H1 (cell line): ENCODE data around the gene MBP. TPM values are rescaled to one million over a fixed set of nuclear protein-coding genes. Genes with fewer than 3 reads are reported as not detected.

ENCODE experiments used
- CTCF ChIA-PET: fragments of 300-600 bp; sonication (Branson Sonifier 250); formaldehyde crosslinking; loops from one replicate; lab custom pipeline; 2021; ENCODE audit not compliant: partially characterized antibody; lab: Charles Lee
- POLR2A ChIA-PET: fragments of 300-600 bp; sonication (Branson Sonifier 250); formaldehyde crosslinking; loops from one replicate; lab custom pipeline; 2021; ENCODE audit warnings: inconsistent platforms; ENCODE audit not compliant: partially characterized antibody; lab: Charles Lee
- DNase-seq, 2 experiments: peaks; one replicate each; pipeline versions ENCODE4 v3.0.0 to v3.0.0-alpha.2; 2010 to 2022; ENCODE audit warnings: low spot score in 2 of 2, low read depth in 1 of 2, mixed read lengths in 1 of 2
- FAIRE-seq: peaks from 2 replicates; lab custom pipeline; 2011; peaks lifted over from hg19 to GRCh38; lab: Jason Lieb, UNC
- H2AFZ ChIP-seq: 2 replicates; pipeline ENCODE4 v1.8.1; 2012; ENCODE audit warnings: low read length, inconsistent platforms
- H2AK5ac ChIP-seq: 2 replicates; pipeline ENCODE4 v1.6.1; 2013; ENCODE audit warnings: low read depth, low read length
- H2BK120ac ChIP-seq: replicated peaks from 2 replicates; pipeline ENCODE3; 2013; ENCODE audit warnings: low read depth, low read length, inconsistent platforms
- H2BK12ac ChIP-seq: 2 replicates; pipeline ENCODE4 v1.6.1; 2013; ENCODE audit warnings: low read depth, low read length
- H2BK15ac ChIP-seq: 2 replicates; pipeline ENCODE4 v1.6.1; 2013; ENCODE audit warnings: low read length
- H2BK20ac ChIP-seq: 2 replicates; pipeline ENCODE4 v1.6.1; 2013; ENCODE audit warnings: low read length
- H2BK5ac ChIP-seq: 2 replicates; pipeline ENCODE4 v1.6.1; 2013; ENCODE audit warnings: low read depth, low read length
- H3K14ac ChIP-seq: 2 replicates; pipeline ENCODE4 v1.6.1; 2013; ENCODE audit warnings: inconsistent platforms; ENCODE audit not compliant: insufficient read length
- H3K18ac ChIP-seq: 2 replicates; pipeline ENCODE4 v1.6.1; 2013; ENCODE audit warnings: low read length; ENCODE audit errors: extremely low read depth
- H3K23ac ChIP-seq: 2 replicates; pipeline ENCODE4 v1.6.1; 2013; ENCODE audit warnings: inconsistent platforms; ENCODE audit not compliant: insufficient read length
- H3K23me2 ChIP-seq: 2 replicates; pipeline ENCODE4 v1.6.1; 2013; ENCODE audit warnings: low read depth, low read length
- H3K27ac ChIP-seq: 2 replicates; pipeline ENCODE4 v1.6.1; 2011; ENCODE audit warnings: low read depth, low read length, inconsistent platforms
- H3K27me3 ChIP-seq, 4 experiments: replicated peaks in 1 of 4; 1 replicate in 1 of 4; 2 replicates in 3 of 4; pipeline versions ENCODE4 v1.6.1 to v1.8.1; 2011 to 2013; ENCODE audit warnings: low read length in 3 of 4, mild to moderate bottlenecking in 3 of 4, inconsistent platforms in 2 of 4, mixed read lengths in 2 of 4, moderate library complexity in 1 of 4; ENCODE audit not compliant: control insufficient read depth in 3 of 4, insufficient read depth in 3 of 4; ENCODE audit errors: extremely low read depth in 1 of 4
- H3K36me3 ChIP-seq, 4 experiments: 2 replicates each; pipeline versions ENCODE4 v1.6.1 to v1.8.1; 2011 to 2013; ENCODE audit warnings: mild to moderate bottlenecking in 4 of 4, low read length in 3 of 4, moderate library complexity in 2 of 4, control low read depth in 1 of 4, inconsistent platforms in 1 of 4; ENCODE audit not compliant: insufficient read depth in 4 of 4, control insufficient read depth in 2 of 4
- H3K4ac ChIP-seq: replicated peaks from 2 replicates; pipeline ENCODE3; 2013; ENCODE audit warnings: low read length, low read depth, mixed read lengths, inconsistent platforms; ENCODE audit not compliant: insufficient read length
- H3K4me1 ChIP-seq, 4 experiments: replicated peaks in 1 of 4; 1 replicate in 1 of 4; 2 replicates in 3 of 4; pipeline versions ENCODE4 v1.6.1 to v1.8.1; 2011 to 2013; ENCODE audit warnings: low read length in 3 of 4, inconsistent platforms in 2 of 4, mixed read lengths in 1 of 4; ENCODE audit not compliant: insufficient read depth in 4 of 4, control insufficient read depth in 3 of 4
- H3K4me2 ChIP-seq, 2 experiments: 2 replicates each; pipeline versions ENCODE4 v1.6.1 to v1.8.1; 2011 to 2013; ENCODE audit warnings: low read depth in 2 of 2, low read length in 2 of 2, control low read depth in 1 of 2, inconsistent platforms in 1 of 2, mild to moderate bottlenecking in 1 of 2; ENCODE audit not compliant: insufficient read depth in 1 of 2
- H3K4me3 ChIP-seq, 4 experiments: fragments of 200-600, 300-600 bp in 1 of 4; sonication (generic), shearing (Covaris generic), sonication (Bioruptor Twin) in 1 of 4; 2 replicates each; pipeline versions ENCODE4 v1.5.1 to v1.8.1; 2011 to 2016; ENCODE audit warnings: low read length in 4 of 4, low read depth in 3 of 4, control low read depth in 2 of 4, inconsistent platforms in 2 of 4, mild to moderate bottlenecking in 2 of 4, mixed read lengths in 1 of 4, moderate library complexity in 1 of 4; ENCODE audit not compliant: insufficient read depth in 2 of 4; ENCODE audit errors: extremely low read depth in 1 of 4
- H3K56ac ChIP-seq: replicated peaks from 2 replicates; pipeline ENCODE3; 2013; ENCODE audit warnings: low read depth, mild to moderate bottlenecking, mixed read lengths, low read length, inconsistent platforms; ENCODE audit not compliant: insufficient read length
- H3K79me1 ChIP-seq: 2 replicates; pipeline ENCODE4 v1.6.1; 2013; ENCODE audit warnings: low read depth, low read length, control low read depth
- H3K79me2 ChIP-seq, 2 experiments: 2 replicates each; pipeline versions ENCODE4 v1.6.1 to v1.8.1; 2012 to 2013; ENCODE audit warnings: low read length in 2 of 2, mild to moderate bottlenecking in 2 of 2, inconsistent platforms in 1 of 2; ENCODE audit not compliant: insufficient read depth in 2 of 2, control insufficient read depth in 1 of 2
- H3K9ac ChIP-seq, 4 experiments: replicated peaks in 1 of 4; 1 replicate in 1 of 4; 2 replicates in 3 of 4; pipeline versions ENCODE4 v1.6.1 to v1.8.1; 2011 to 2013; ENCODE audit warnings: low read depth in 3 of 4, low read length in 3 of 4, control low read depth in 2 of 4, mild to moderate bottlenecking in 2 of 4, moderate library complexity in 2 of 4, inconsistent platforms in 1 of 4; ENCODE audit errors: extremely low read depth in 1 of 4
- H3K9me3 ChIP-seq, 2 experiments: 2 replicates each; pipeline versions ENCODE4 v1.6.1 to v1.8.1; 2012 to 2013; ENCODE audit warnings: mild to moderate bottlenecking in 2 of 2, moderate library complexity in 2 of 2, control low read depth in 1 of 2, inconsistent platforms in 1 of 2, low read depth in 1 of 2, low read length in 1 of 2, mixed read lengths in 1 of 2; ENCODE audit not compliant: insufficient read depth in 2 of 2
- H4K20me1 ChIP-seq, 2 experiments: replicated peaks in 1 of 2; 2 replicates each; pipeline versions ENCODE3 to v1.8.1; 2011 to 2013; ENCODE audit warnings: inconsistent platforms in 2 of 2, low read length in 2 of 2, mild to moderate bottlenecking in 1 of 2; ENCODE audit not compliant: insufficient read depth in 2 of 2, control insufficient read depth in 1 of 2
- H4K5ac ChIP-seq: 2 replicates; pipeline ENCODE4 v1.6.1; 2013; ENCODE audit warnings: low read length, low read depth, mixed read lengths, inconsistent platforms; ENCODE audit not compliant: insufficient read length
- H4K8ac ChIP-seq: 2 replicates; pipeline ENCODE4 v1.8.0; 2013; ENCODE audit warnings: mild to moderate bottlenecking, moderate library complexity, low read length, inconsistent platforms; ENCODE audit not compliant: insufficient read depth; ENCODE audit errors: extremely low read depth
- H4K91ac ChIP-seq: replicated peaks from 2 replicates; pipeline ENCODE3; 2013; ENCODE audit warnings: low read length, mixed read lengths, inconsistent platforms; ENCODE audit not compliant: insufficient read length
- CEBPB ChIP-seq: IDR thresholded peaks from 2 replicates; pipeline ENCODE4 v1.6.1; 2012; ENCODE audit warnings: low read depth, low read length
- CTCF ChIP-seq, 3 experiments: IDR thresholded peaks; 1 replicate in 2 of 3; 2 replicates in 1 of 3; pipeline versions ENCODE4 v1.5.1 to v1.6.1; 2011; ENCODE audit warnings: low read length in 3 of 3, mild to moderate bottlenecking in 3 of 3, inconsistent platforms in 2 of 3, low read depth in 1 of 3, moderate library complexity in 1 of 3; ENCODE audit not compliant: insufficient read depth in 1 of 3; ENCODE audit errors: control extremely low read depth in 1 of 3
- EZH2 ChIP-seq: fragments of 200-600 bp; sonication (generic); IDR thresholded peaks from 2 replicates; pipeline ENCODE4 v1.7.1; 2012; ENCODE audit warnings: low read depth, mild to moderate bottlenecking, moderate library complexity, low read length, inconsistent platforms; ENCODE audit not compliant: severe bottlenecking
- FOSL1 ChIP-seq: IDR thresholded peaks from 2 replicates; pipeline ENCODE4 v1.6.1; 2011; ENCODE audit warnings: mild to moderate bottlenecking, low read depth, low read length, moderate library complexity; ENCODE audit not compliant: insufficient read depth
- TBP ChIP-seq: IDR thresholded peaks from 2 replicates; pipeline ENCODE4 v1.6.1; 2011; ENCODE audit warnings: low read depth, low read length, improper control_type of control experiment
- WGBS, 2 experiments: shearing (Covaris generic) in 1 of 2; methylation state at CpG; one replicate each; pipeline versions ENCODE4 v1.1.6 to v1.1.7; 2013 to 2015; ENCODE audit warnings: low lambda C conversion rate in 2 of 2, mixed read lengths in 2 of 2, inconsistent platforms in 1 of 2, low coverage in 1 of 2, missing lambda C conversion rate in 1 of 2; ENCODE audit not compliant: insufficient replicate concordance in 2 of 2, insufficient coverage in 1 of 2, insufficient read length in 1 of 2; ENCODE audit errors: extremely low coverage in 1 of 2, missing lambda C conversion rate in 1 of 2; 5-methylcytosine and 5-hydroxymethylcytosine counted together
- polyA plus RNA-seq, 7 experiments: library from polyadenylated mRNA; depleted of rRNA in 3 of 7; stranded (reverse) in 5 of 7; unstranded in 2 of 7; fragments of >200 nt in 5 of 7; fragments of 200-250 nt in 2 of 7; gene quantifications; 1 replicate in 5 of 7; 2 replicates in 1 of 7; 4 replicates in 1 of 7; pipeline versions ENCODE4 v1.2.1 to v1.2.3, GENCODE V29; 2011 to 2013; ENCODE audit warnings: missing spikeins in 2 of 7, mixed read lengths in 2 of 7
- total RNA-seq: library from RNA; stranded (reverse); fragmentation: NEBNext Ultra II Directional; extraction: Animal tissue kit (Norgen Biotek cat#: 25700); gene quantifications from 2 replicates; pipeline ENCODE4 v1.2.1, GENCODE V29; 2021

Gene MBP
- total and polyA plus RNA-seq, 2 of the 8 experiments (the other 6 are each of a cell fraction or from before 2014, with no cell fraction given): 7.7 to 19.2 TPM

DNA sequence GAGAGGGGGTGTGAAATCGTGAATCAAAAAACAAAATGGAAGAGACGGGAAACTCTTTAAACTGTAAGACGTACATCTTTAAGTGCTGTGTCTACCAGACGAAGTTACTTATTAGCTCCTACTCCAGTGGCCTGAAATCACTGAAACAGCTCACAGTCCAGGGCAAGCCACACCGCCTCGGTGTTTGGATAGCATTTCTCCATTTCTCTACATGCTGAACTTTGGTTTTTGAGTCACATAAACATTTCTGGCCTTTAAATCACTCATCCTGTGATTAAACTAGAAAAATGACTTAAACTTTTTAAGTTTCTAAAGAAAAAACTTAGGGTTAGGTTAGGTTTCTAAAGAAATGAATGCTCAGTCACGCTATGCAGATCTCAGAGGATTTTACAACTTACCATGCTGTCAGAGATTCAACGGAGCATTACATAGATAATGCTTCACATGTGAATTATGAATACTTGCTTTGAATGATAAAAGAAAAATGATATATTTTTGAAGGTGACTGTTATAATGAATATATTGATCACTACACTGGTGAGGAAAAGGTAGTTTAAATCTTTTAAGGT is 138.4 kb downstream of the MBP start:
- no peak for FAIRE-seq
- POLR2A ChIA-PET: no interaction called here

More for the DNA sequence above, 138.4 kb downstream of the MBP start:
- WGBS, 2 experiments: 88% methylated on average over 8 of the region's 8 CpGs; no CpG with 5 or more reads in 1 of the 2 experiments
- H2AK5ac ChIP-seq: no peak overlapping the region
- no peaks in the 10 kb centered on the region for H3K27me3 ChIP-seq
- H3K23ac ChIP-seq: no peak overlapping the region
- no peaks in the 10 kb centered on the region for H3K9me3 ChIP-seq
- H3K79me2 ChIP-seq: no peaks in the 10 kb centered on the region
- H2BK5ac ChIP-seq: no peak overlapping the region
- CTCF ChIA-PET: interaction anchor here (0.6 to 1.7 kb wide), 4 partner anchors 10 to 144 kb away, joined by 3 to 5 read pairs (median 3); no protein-coding TSS in a partner anchor
- H3K23me2 ChIP-seq: no peaks in the 10 kb centered on the region
- no peak overlapping the region for H2BK12ac ChIP-seq
- H4K91ac ChIP-seq: no peak overlapping the region
- H4K5ac ChIP-seq: no peak overlapping the region
- H3K79me1 ChIP-seq: no peaks in the 10 kb centered on the region
- no peak overlapping the region for H3K27ac ChIP-seq
- no peak for TF ChIP-seq TBP
- no peak for TF ChIP-seq FOSL1
- no peak for TF ChIP-seq CEBPB
- no peak for TF ChIP-seq EZH2
- no peak for TF ChIP-seq CTCF (IDR thresholded peaks at IDR 0.05; ENCODE audit: control extremely low read depth in 1 of 3, insufficient read depth in 1 of 3, low read depth in 1 of 3, low read length in 3 of 3)
- TF ChIP-seq, all 59 proteins: peak for 0
- H3K56ac ChIP-seq: no peak overlapping the region
- H2AFZ ChIP-seq: no peak overlapping the region
- H3K4me1 ChIP-seq: peaks cover 0 to 6% (median 5%) of the 10 kb centered on the region in 4 experiments; a peak in 5 of 7 replicates
- no peak overlapping the region for H4K8ac ChIP-seq
- DNase-seq: no peak
- H3K4me3 ChIP-seq: no peak overlapping the region
- H3K18ac ChIP-seq: no peak overlapping the region
- H2BK15ac ChIP-seq: no peak overlapping the region
- H2BK20ac ChIP-seq: no peak overlapping the region
- no peak overlapping the region for H2BK120ac ChIP-seq
- no peaks in the 10 kb centered on the region for H3K36me3 ChIP-seq
- no peaks in the 10 kb centered on the region for H4K20me1 ChIP-seq
- H3K9ac ChIP-seq: no peak overlapping the region
- H3K4ac ChIP-seq: no peak overlapping the region
- H3K4me2 ChIP-seq: no peak overlapping the region
- no peak overlapping the region for H3K14ac ChIP-seq
